Heart right ventricle (tissue), 16 donors: Measurements from ENCODE around the gene ADD2. TPM values are rescaled to one million over a fixed set of nuclear protein-coding genes. Genes with fewer than 3 reads are reported as not detected.
"Not testable (repeated sequence)": the region's sequence is repeated elsewhere in the genome, so short reads cannot be mapped to it uniquely, and the experiment has no call there.

Experiments
- ATAC-seq, 8 donors: fragments of 200-7000 bp; cut with Tn5 transposase; one replicate each; pipeline ENCODE4 v1.9.1; 2020; ENCODE audit warnings: mild to moderate bottlenecking in 8 of 8, moderate library complexity in 8 of 8, moderate number of reproducible peaks in 1 of 8
- DNase-seq, 2 donors: peaks; one replicate each; pipeline ENCODE4 v3.0.0-alpha.2; 2020
- H3K27ac ChIP-seq, 10 donors: fragments of 200-600 bp; sonication (generic) in 2 of 10; one replicate each; pipeline versions ENCODE4 v1.5.0 to v1.8.0; 2020 to 2022; ENCODE audit warnings: mild to moderate bottlenecking in 3 of 10
- H3K27me3 ChIP-seq, 7 donors: fragments of 200-600 bp; one replicate each; pipeline ENCODE4 v1.8.0; 2021 to 2022; ENCODE audit warnings: mild to moderate bottlenecking in 2 of 7
- H3K36me3 ChIP-seq, 9 donors: fragments of 200-600 bp; sonication (generic) in 1 of 9; one replicate each; pipeline versions ENCODE4 v1.5.0 to v1.8.0; 2020 to 2022; ENCODE audit warnings: mild to moderate bottlenecking in 2 of 9
- H3K4me1 ChIP-seq, 9 donors: fragments of 200-600 bp; sonication (generic) in 1 of 9; one replicate each; pipeline versions ENCODE4 v1.5.0 to v1.8.0; 2020 to 2022; ENCODE audit warnings: mild to moderate bottlenecking in 4 of 9
- H3K4me3 ChIP-seq, 10 donors: fragments of 200-600 bp; sonication (generic) in 2 of 10; one replicate each; pipeline versions ENCODE4 v1.5.0 to v1.8.0; 2020 to 2022; ENCODE audit warnings: mild to moderate bottlenecking in 7 of 10, moderate library complexity in 2 of 10
- H3K9me3 ChIP-seq, 11 donors: fragments of 200-600 bp in 10 of 11; sonication (generic) in 2 of 11; one replicate each; pipeline versions ENCODE4 v1.5.0 to v1.8.0; 2013 to 2022; ENCODE audit warnings: mild to moderate bottlenecking in 2 of 11, control low read depth in 1 of 11, moderate library complexity in 1 of 11
- CTCF ChIP-seq, 9 donors: fragments of 200-600 bp; sonication (generic) in 2 of 9; IDR thresholded peaks; one replicate each; pipeline versions ENCODE4 v1.5.0 to v1.8.0; 2021 to 2022; ENCODE audit warnings: antibody characterized with exemption in 9 of 9, mild to moderate bottlenecking in 5 of 9, moderate library complexity in 1 of 9
- WGBS, 2 donors: extraction: QIAGEN DNeasy Blood & Tissue Kit; methylation state at CpG; one replicate each; pipeline ENCODE4 v1.1.7; 2013; ENCODE audit warnings: inconsistent platforms in 1 of 2; 5-methylcytosine and 5-hydroxymethylcytosine counted together
- intact Hi-C, 10 donors: fragments of 100-400 bp; cut with DNase I; formaldehyde crosslinking; loops; one replicate each; pipeline versions ENCODE4 v1.11.1 to v1.14.2; 2022
- polyA plus RNA-seq, 2 donors: library from polyadenylated mRNA; stranded (reverse); fragments of 200-250 nt; gene quantifications; one replicate each; pipeline ENCODE4 v1.2.3, GENCODE V29; 2013
- total RNA-seq, 10 donors: library from RNA; stranded (reverse); fragmentation: NEBNext Ultra II Directional in 3 of 10; extraction: Animal tissue kit (Norgen Biotek cat#: 25700) in 3 of 10; gene quantifications; one replicate each; pipeline versions ENCODE4 v1.2.1 to v1.2.4, GENCODE V29; 2021 to 2023
- donor health status: Arrhythmogenic right ventricular cardiomyopathy.
- donor health status: ischemic (EF 13 %, LVEDD 7.1; RV severe dilation, severe dysfunction).
- donor health status: healthy with polysubstance abuse.
- donor health status: DM: no; HTN: yes; CAD: no.
- donor health status: DM: no; HTN: no; CAD: no.
- donor health status: ischemic (EF 25% LVEDD 6.9; RV normal size, moderate dysfunction).
- donor health status: ischemic (EF 25% LVEDD 5.7; RV mildly dilated, moderate dysfunction).
- donor health status: healthy.
- donor health status: DM: yes; HTN: yes; CAD: no.
- donor health status: Ischemic cardiomyopathy.
- donor health status: ischemic (EF 35%, LVEDD 5.7; RV mildly dilated, moderate dysfunction).
- donor health status: nonischemic (EF 11% LVEDD 7.7; RV severe dilation, severe dysfunction).
- donor health status: DM: yes; HTN: yes; CAD: no.
- donor health status: PGD.
- donor health status: ischemic (EF 29% LVEDD 5.4; RV normal size, mild dysfunction).
- donor health status: nonischemic (EF 23%, LVEDD 6.1; RV moderate dilation, normal function).

ADD2 gene
- total and polyA plus RNA-seq, 12 donors, result 0.16 to 5.7 (median 2.2) TPM

- H3K4me1 ChIP-seq, result no peaks in the 10 kb centered on the region
- intact Hi-C loops, result loop anchor here in 7 of 10 donors (2.0 to 10.0 kb wide), 4 partner anchors 119 to 132 kb away; no protein-coding TSS in a partner anchor
- peaks cover 0 to 11% (median 0%) of the 10 kb centered on the region in 11 donors for H3K9me3 ChIP-seq
- no peak overlapping the region for H3K27ac ChIP-seq
- 74 to 79% methylated on average over 4 of the region's 4 CpGs for WGBS, 2 donors
- H3K27me3 ChIP-seq, result peaks cover 0 to 59% (median 29%) of the 10 kb centered on the region in 7 donors
- no peak for DNase-seq
- no peak for ATAC-seq
- TF ChIP-seq CTCF (IDR thresholded peaks at IDR 0.05), result no peak
- H3K36me3 ChIP-seq, result no peaks in the 10 kb centered on the region
- H3K4me3 ChIP-seq, result no peak overlapping the region
Observed at GRCh38 chr2:70655786-70656185, 112.2 kb downstream of the ADD2 start.

GRCh38 chr2:70655211-70655610 lies 112.8 kb downstream of the ADD2 start:
- intact Hi-C loops, result loop anchor here in 7 of 10 donors (2.0 to 10.0 kb wide), 4 partner anchors 120 to 132 kb away; no protein-coding TSS in a partner anchor
- Histone ChIP-seq H3K27me3 (peaks cover 0 to 63% (median 29%) of the 10 kb centered on the region in 7 donors), H3K9me3 (peaks cover 0 to 11% (median 0%) of the 10 kb centered on the region in 11 donors)
- not testable (repeated sequence) for H3K27ac ChIP-seq, H3K4me3 ChIP-seq, DNase-seq, H3K4me1 ChIP-seq, H3K36me3 ChIP-seq
- 45 to 52% methylated on average over 6 of the region's 6 CpGs for WGBS, 2 donors
- ATAC-seq, result peak in 1 of 8 donors; percentile 42
- TF ChIP-seq CTCF (IDR thresholded peaks at IDR 0.05), result peak in 7 of 9 donors; percentile 34 to 60 (median 46)

GRCh38 chr2:70651727-70652126 lies 116.3 kb downstream of the ADD2 start:
- TF ChIP-seq CTCF (IDR thresholded peaks at IDR 0.05), result no peak
- 88 to 94% methylated on average over 2 of the region's 2 CpGs for WGBS, 2 donors
- intact Hi-C loops, result loop anchor here in 4 of 10 donors (10.0 kb wide), 2 partner anchors 123 to 133 kb away; no protein-coding TSS in a partner anchor
- Histone ChIP-seq H3K27ac (no peak overlapping the region), H3K36me3 (no peaks in the 10 kb centered on the region), H3K9me3 (peaks cover 0 to 11% (median 0%) of the 10 kb centered on the region in 11 donors), H3K4me1 (no peaks in the 10 kb centered on the region), H3K4me3 (no peak overlapping the region), H3K27me3 (peaks cover 0 to 73% (median 25%) of the 10 kb centered on the region in 7 donors)
- ATAC-seq, result no peak
- no peak for DNase-seq

- DNase-seq, result no peak
- Histone ChIP-seq H3K27ac (no peak overlapping the region), H3K4me1 (no peaks in the 10 kb centered on the region), H3K4me3 (no peak overlapping the region), H3K9me3 (peaks cover 0 to 11% (median 0%) of the 10 kb centered on the region in 11 donors), H3K36me3 (no peaks in the 10 kb centered on the region), H3K27me3 (peaks cover 0 to 66% (median 20%) of the 10 kb centered on the region in 7 donors)
- intact Hi-C loops, result loop anchor here in 4 of 10 donors (10.0 kb wide), 2 partner anchors 124 to 134 kb away; no protein-coding TSS in a partner anchor
- TF ChIP-seq CTCF (IDR thresholded peaks at IDR 0.05), result no peak
- no peak for ATAC-seq
Observed at GRCh38 chr2:70651014-70651413, 117.0 kb downstream of the ADD2 start.
